Thyroid gland (tissue), 4 donors: ENCODE data around the gene CIT. TPM values are rescaled to one million over a fixed set of nuclear protein-coding genes. Genes with fewer than 3 reads are reported as not detected.

Experiments
- DNase-seq, 2 donors: peaks; one replicate each; pipeline ENCODE4 v3.0.0-alpha.2; 2019
- H3K27ac ChIP-seq, 3 donors: fragments of 200-600 bp; sonication (generic); 1 replicate in 2 of 3; 2 replicates in 1 of 3; pipeline ENCODE4 v1.5.1; 2016 to 2019; ENCODE audit warnings: mild to moderate bottlenecking in 1 of 3, moderate library complexity in 1 of 3
- H3K27me3 ChIP-seq: fragments of 200-600 bp; sonication (generic); one replicate; pipeline ENCODE4 v1.5.1; 2019
- H3K36me3 ChIP-seq, 2 donors: fragments of 200-600 bp; sonication (generic); one replicate each; pipeline ENCODE4 v1.5.1; 2016 to 2019
- H3K4me1 ChIP-seq, 2 donors: fragments of 200-600 bp; sonication (generic); one replicate each; pipeline ENCODE4 v1.5.1; 2017 to 2019
- H3K4me3 ChIP-seq, 3 donors: fragments of 200-600 bp; sonication (generic); replicated peaks in 1 of 3; 1 replicate in 2 of 3; 2 replicates in 1 of 3; pipeline ENCODE4 v1.5.1; 2016; ENCODE audit warnings: mild to moderate bottlenecking in 1 of 3
- H3K9me3 ChIP-seq: fragments of 200-600 bp; sonication (generic); one replicate; pipeline ENCODE4 v1.5.1; 2017
- POLR2A ChIP-seq, 2 donors: fragments of 450-650 bp; IDR thresholded peaks; one replicate each; pipeline ENCODE4 v1.6.1; 2017; ENCODE audit warnings: antibody characterized with exemption in 2 of 2, mild to moderate bottlenecking in 2 of 2, moderate library complexity in 1 of 2
- WGBS, 2 donors: methylation state at CpG; one replicate each; pipeline ENCODE4 v1.1.5; 2017; 5-methylcytosine and 5-hydroxymethylcytosine counted together
- intact Hi-C: fragments of 100-400 bp; cut with DNase I; formaldehyde crosslinking; loops from one replicate; pipeline ENCODE4 v1.15.1; 2023
- total RNA-seq, 4 donors: library from RNA; depleted of rRNA; stranded (reverse); fragments of >200 nt; gene quantifications; one replicate each; pipeline ENCODE4 v1.2.3, GENCODE V29; 2016
- TF ChIP-seq, protein P1 (sequence below), 6 experiments: fragments of 200-600 bp in 3 of 6; fragments of 450-650 bp in 3 of 6; sonication (generic) in 3 of 6; IDR thresholded peaks; one replicate each; pipeline ENCODE4 v1.5.1; 2016 to 2019; ENCODE audit warnings: antibody characterized with exemption in 6 of 6, mild to moderate bottlenecking in 2 of 6, inconsistent platforms in 1 of 6, moderate library complexity in 1 of 6

CIT gene
- total RNA-seq, 4 donors from 2014 or later = 1.8 to 9.1 (median 6.4) TPM

DNA sequence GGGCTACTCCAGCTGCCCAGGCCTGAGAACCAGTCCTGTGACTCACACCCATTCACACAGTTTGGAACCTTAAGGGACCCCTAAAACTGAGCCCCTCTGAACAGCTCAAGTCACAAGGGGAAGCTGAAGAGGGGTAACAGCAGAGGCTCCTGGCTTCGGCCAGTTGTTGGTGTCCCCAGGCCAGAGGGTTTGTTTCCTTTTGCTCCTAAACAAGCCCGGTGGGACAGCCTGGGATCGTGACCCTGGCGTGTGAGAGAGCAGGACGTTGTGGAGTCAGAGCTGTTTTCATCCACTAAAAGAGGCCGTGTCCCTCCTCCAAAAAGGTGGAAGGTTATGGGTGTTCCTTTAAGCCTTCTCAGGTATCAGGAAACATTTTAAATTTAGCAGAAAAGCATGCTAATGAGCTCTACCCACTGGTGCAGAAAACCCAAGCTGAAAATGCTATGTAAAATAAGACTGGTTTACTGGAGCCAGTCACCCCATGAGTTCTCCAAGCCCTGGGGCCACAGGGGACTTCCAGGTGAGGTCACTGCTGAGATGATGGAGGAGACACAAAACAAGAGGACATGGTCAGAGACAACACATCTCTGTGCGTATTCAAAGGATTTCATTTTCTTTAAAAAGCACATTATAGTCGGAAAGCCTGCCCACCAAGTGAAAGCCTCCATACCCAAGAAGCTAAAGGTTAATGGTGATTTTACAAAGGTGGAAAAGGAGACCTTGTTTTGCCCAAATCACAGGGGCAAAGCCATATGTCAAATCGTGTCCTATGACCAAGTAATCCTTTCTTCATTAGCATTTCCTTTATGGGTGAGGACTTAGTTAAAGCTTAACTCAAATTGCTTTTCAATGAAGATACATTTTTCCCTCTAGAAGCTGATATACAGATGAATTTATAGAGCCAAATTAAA, 195.1 kb downstream of the CIT start:
- H3K4me1 ChIP-seq = peaks cover 27 to 84% of the 10 kb centered on the region in 2 donors
- intact Hi-C loops = no loop called here
- H3K27me3 ChIP-seq = no peaks in the 10 kb centered on the region
- WGBS, 2 donors = 84 to 91% methylated on average over 9 of the region's 9 CpGs
- peaks cover 43 to 48% of the 10 kb centered on the region in 2 donors for H3K36me3 ChIP-seq
- DNase-seq = no peak
- H3K27ac ChIP-seq = peak overlapping the region in 2 of 3 donors; percentile 48 to 61
- no peak overlapping the region for H3K4me3 ChIP-seq
- no peaks in the 10 kb centered on the region for H3K9me3 ChIP-seq
- no peak for TF ChIP-seq POLR2A (IDR thresholded peaks at IDR 0.05)
- TF ChIP-seq, protein P1, sequence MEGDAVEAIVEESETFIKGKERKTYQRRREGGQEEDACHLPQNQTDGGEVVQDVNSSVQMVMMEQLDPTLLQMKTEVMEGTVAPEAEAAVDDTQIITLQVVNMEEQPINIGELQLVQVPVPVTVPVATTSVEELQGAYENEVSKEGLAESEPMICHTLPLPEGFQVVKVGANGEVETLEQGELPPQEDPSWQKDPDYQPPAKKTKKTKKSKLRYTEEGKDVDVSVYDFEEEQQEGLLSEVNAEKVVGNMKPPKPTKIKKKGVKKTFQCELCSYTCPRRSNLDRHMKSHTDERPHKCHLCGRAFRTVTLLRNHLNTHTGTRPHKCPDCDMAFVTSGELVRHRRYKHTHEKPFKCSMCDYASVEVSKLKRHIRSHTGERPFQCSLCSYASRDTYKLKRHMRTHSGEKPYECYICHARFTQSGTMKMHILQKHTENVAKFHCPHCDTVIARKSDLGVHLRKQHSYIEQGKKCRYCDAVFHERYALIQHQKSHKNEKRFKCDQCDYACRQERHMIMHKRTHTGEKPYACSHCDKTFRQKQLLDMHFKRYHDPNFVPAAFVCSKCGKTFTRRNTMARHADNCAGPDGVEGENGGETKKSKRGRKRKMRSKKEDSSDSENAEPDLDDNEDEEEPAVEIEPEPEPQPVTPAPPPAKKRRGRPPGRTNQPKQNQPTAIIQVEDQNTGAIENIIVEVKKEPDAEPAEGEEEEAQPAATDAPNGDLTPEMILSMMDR (IDR thresholded peaks at IDR 0.05) = no peak

DNA sequence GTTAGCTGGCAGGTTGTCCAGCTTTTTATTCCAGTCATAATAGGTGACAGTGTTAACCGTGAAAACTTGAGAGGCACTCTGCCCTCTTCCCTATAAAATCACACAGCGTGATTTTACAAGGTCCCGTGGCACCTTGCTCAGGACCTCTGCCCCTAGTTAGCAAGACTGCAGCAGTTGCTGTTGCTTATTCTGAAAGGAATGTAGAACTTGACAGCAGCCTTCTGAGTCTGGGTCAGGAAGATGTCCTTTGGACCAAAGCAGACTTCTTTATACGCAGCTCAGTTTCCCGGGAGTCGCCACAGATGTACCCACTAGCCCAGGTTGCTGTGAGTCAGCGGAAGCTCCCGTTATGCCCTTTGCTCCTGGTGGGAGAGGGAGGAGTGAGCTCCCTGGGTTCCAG, 196.0 kb downstream of the CIT start:
- H3K36me3 ChIP-seq = peaks cover 52 to 57% of the 10 kb centered on the region in 2 donors
- TF ChIP-seq POLR2A (IDR thresholded peaks at IDR 0.05) = no peak
- DNase-seq = no peak
- no peaks in the 10 kb centered on the region for H3K27me3 ChIP-seq
- no peak overlapping the region for H3K4me3 ChIP-seq
- WGBS, 2 donors = 81 to 89% methylated on average over 8 of the region's 8 CpGs
- H3K4me1 ChIP-seq = peaks cover 20 to 76% of the 10 kb centered on the region in 2 donors
- intact Hi-C loops = no loop called here
- no peaks in the 10 kb centered on the region for H3K9me3 ChIP-seq
- H3K27ac ChIP-seq = peak overlapping the region in 2 of 3 donors; percentile 48 to 61

DNA sequence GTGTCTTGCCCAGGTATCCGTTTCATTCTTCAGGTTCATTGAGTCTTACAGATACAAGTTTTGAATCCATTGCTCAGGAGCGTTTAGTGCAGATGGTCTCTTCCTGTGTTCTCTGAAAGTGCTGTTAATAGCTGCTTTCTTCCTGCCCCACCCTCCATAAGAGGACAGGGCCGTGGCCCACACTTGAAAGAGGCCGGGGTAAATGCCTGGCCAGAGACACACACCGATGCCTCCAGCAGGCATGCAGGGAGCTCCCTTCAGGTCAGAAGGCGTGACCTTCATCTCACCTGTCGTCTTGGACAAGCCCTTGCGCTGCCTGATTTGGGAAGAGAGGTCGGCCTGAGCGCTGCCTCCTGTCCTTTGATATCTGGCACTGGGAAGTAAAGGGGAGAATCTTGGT, 197.6 kb downstream of the CIT start:
- Histone ChIP-seq H3K4me1 (peaks cover 5 to 59% of the 10 kb centered on the region in 2 donors), H3K9me3 (no peaks in the 10 kb centered on the region), H3K27ac (peak overlapping the region in 2 of 3 donors; percentile 55 to 61), H3K36me3 (peaks cover 62 to 67% of the 10 kb centered on the region in 2 donors), H3K27me3 (no peaks in the 10 kb centered on the region), H3K4me3 (no peak overlapping the region)
- 82 to 84% methylated on average over 10 of the region's 10 CpGs for WGBS, 2 donors
- intact Hi-C loops = no loop called here
- TF ChIP-seq, protein P1 (IDR thresholded peaks at IDR 0.05) = no peak
- TF ChIP-seq POLR2A (IDR thresholded peaks at IDR 0.05) = no peak
- no peak for DNase-seq

DNA sequence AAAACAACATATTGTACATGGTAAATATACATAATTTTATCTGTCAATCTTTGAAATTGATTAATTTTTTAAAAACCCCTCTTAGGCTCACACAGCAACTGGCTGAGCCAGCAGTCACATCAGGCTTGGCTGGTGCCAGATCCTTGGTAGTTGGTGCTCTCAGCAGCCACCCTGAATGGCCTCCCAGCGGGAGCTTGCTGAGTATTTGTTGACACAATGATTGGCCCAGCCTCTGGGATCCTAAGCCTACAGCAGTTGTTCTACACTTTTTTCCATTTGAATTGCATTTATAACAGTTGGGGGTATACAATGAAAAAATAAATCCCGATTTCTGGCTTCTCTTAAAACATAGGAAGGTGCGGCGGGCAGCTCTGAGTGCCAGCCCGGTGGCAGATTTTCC, 198.0 kb downstream of the CIT start:
- Histone ChIP-seq H3K36me3 (peaks cover 66 to 67% of the 10 kb centered on the region in 2 donors), H3K27ac (peak overlapping the region in 2 of 3 donors; percentile 55 to 61), H3K9me3 (no peaks in the 10 kb centered on the region), H3K4me1 (peaks cover under 1 to 55% of the 10 kb centered on the region in 2 donors), H3K27me3 (no peaks in the 10 kb centered on the region), H3K4me3 (no peak overlapping the region)
- no peak for DNase-seq
- intact Hi-C loops = no loop called here
- 92% methylated on average over 5 of the region's 5 CpGs for WGBS, 2 donors
- TF ChIP-seq, protein P1 (IDR thresholded peaks at IDR 0.05) = no peak
- no peak for TF ChIP-seq POLR2A (IDR thresholded peaks at IDR 0.05)

DNA sequence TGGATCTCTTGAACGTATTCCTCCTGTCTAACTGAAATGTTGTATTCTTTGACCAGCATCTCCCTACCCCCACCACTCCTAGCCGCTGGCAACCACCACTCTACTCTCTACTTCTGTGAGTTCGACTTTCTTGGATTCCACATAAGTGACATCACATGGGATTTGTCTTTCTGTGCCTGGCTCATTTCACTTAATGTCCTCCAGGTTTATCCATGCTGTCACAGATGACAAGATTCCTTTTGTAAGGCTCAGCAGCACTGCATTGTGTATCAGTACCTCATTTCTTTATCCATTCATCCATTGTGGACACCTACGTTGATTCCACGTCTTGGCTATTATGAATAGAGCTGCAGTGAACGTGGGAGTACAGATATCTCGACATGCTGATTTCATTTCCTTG, 198.7 kb downstream of the CIT start:
- peaks cover 69 to 72% of the 10 kb centered on the region in 2 donors for H3K36me3 ChIP-seq
- DNase-seq = no peak
- H3K4me1 ChIP-seq = peaks cover 0 to 49% of the 10 kb centered on the region in 2 donors
- TF ChIP-seq, protein P1 (IDR thresholded peaks at IDR 0.05) = no peak
- no peak for TF ChIP-seq POLR2A (IDR thresholded peaks at IDR 0.05)
- H3K9me3 ChIP-seq = no peaks in the 10 kb centered on the region
- intact Hi-C loops = no loop called here
- no peak overlapping the region for H3K4me3 ChIP-seq
- peak overlapping the region in 2 of 3 donors; percentile 4 to 20 for H3K27ac ChIP-seq
- WGBS, 2 donors = 86 to 92% methylated on average over 7 of the region's 7 CpGs
- H3K27me3 ChIP-seq = no peaks in the 10 kb centered on the region
